GM23338 (cell line): ENCODE data around the gene TBC1D7. TPM values are rescaled to one million over a fixed set of nuclear protein-coding genes. Genes with fewer than 3 reads are reported as not detected.

Experiments
- ATAC-seq: fragments of 200-7000 bp; cut with Tn5 transposase; 3 replicates; pipeline ENCODE4 v1.9.1; 2020
- DNase-seq: peaks from one replicate; pipeline ENCODE4 v3.0.0-alpha.2; 2015; ENCODE audit warnings: low spot score
- H2AFZ ChIP-seq: fragments of 200-600 bp; sonication (generic); 2 replicates; pipeline ENCODE4 v1.8.0; 2016; ENCODE audit warnings: antibody characterized with exemption, mild to moderate bottlenecking, moderate library complexity
- H3F3A ChIP-seq: fragments of 200-600 bp; sonication (generic); replicated peaks from 2 replicates; pipeline ENCODE4 v1.8.0; 2017; ENCODE audit warnings: antibody characterized with exemption, mixed run types, low read depth
- H3K27ac ChIP-seq: fragments of 200-600 bp; sonication (generic); 2 replicates; pipeline ENCODE4 v1.6.1; 2016; ENCODE audit warnings: low read depth
- H3K27me3 ChIP-seq: fragments of 200-600 bp; sonication (generic); 2 replicates; pipeline ENCODE4 v1.8.0; 2016; ENCODE audit warnings: mild to moderate bottlenecking, mixed run types, moderate library complexity; ENCODE audit not compliant: insufficient read depth
- H3K36me3 ChIP-seq: fragments of 200-600 bp; sonication (generic); 2 replicates; pipeline ENCODE4 v1.8.0; 2016; ENCODE audit warnings: mild to moderate bottlenecking; ENCODE audit not compliant: insufficient read depth
- H3K4me1 ChIP-seq: fragments of 200-600 bp; sonication (generic); 2 replicates; pipeline ENCODE4 v1.8.0; 2016; ENCODE audit warnings: mild to moderate bottlenecking, moderate library complexity; ENCODE audit not compliant: insufficient read depth
- H3K4me2 ChIP-seq: fragments of 200-600 bp; sonication (generic); 2 replicates; pipeline ENCODE4 v1.7.1; 2017; ENCODE audit warnings: mixed run types
- H3K4me3 ChIP-seq: fragments of 200-600 bp; sonication (generic); 2 replicates; pipeline ENCODE4 v1.6.1; 2016; ENCODE audit warnings: mixed run types
- H3K79me2 ChIP-seq: fragments of 200-600 bp; sonication (generic); replicated peaks from 2 replicates; pipeline ENCODE4 v1.8.0; 2017; ENCODE audit warnings: mild to moderate bottlenecking; ENCODE audit not compliant: insufficient read depth
- H3K9me2 ChIP-seq: fragments of 200-600 bp; sonication (generic); 2 replicates; pipeline ENCODE4 v1.8.0; 2017; ENCODE audit not compliant: insufficient read depth
- H4K20me1 ChIP-seq: fragments of 200-600 bp; sonication (generic); replicated peaks from 2 replicates; pipeline ENCODE4 v1.8.0; 2017; ENCODE audit warnings: mild to moderate bottlenecking; ENCODE audit not compliant: insufficient read depth
- H3K27ac Mint-ChIP-seq: 2 replicates; pipeline ENCODE4 v1.8.0; 2020; ENCODE audit warnings: inconsistent platforms, mild to moderate bottlenecking, moderate library complexity, mixed read lengths
- H3K27me3 Mint-ChIP-seq: 3 replicates; pipeline ENCODE4 v1.8.0; 2022; ENCODE audit warnings: low read depth, mild to moderate bottlenecking, moderate library complexity, mixed read lengths, inconsistent platforms; ENCODE audit not compliant: insufficient read depth, poor library complexity
- H3K36me3 Mint-ChIP-seq: 3 replicates; pipeline ENCODE4 v1.8.0; 2021; ENCODE audit warnings: low read depth, mild to moderate bottlenecking, inconsistent platforms, moderate library complexity, mixed read lengths
- H3K4me1 Mint-ChIP-seq: 3 replicates; pipeline ENCODE4 v1.8.0; 2020; ENCODE audit warnings: mild to moderate bottlenecking, inconsistent platforms, mixed read lengths
- H3K4me3 Mint-ChIP-seq: 3 replicates; pipeline ENCODE4 v1.8.0; 2021; ENCODE audit warnings: moderate library complexity, mild to moderate bottlenecking, inconsistent platforms, mixed read lengths
- H3K9me3 Mint-ChIP-seq: 3 replicates; pipeline ENCODE4 v1.8.0; 2020; ENCODE audit warnings: moderate library complexity, mild to moderate bottlenecking, inconsistent platforms, mixed read lengths
- CREB1 ChIP-seq: fragments of 250-450 bp; sonication (Bioruptor Pico); IDR thresholded peaks from 2 replicates; pipeline ENCODE4 v1.5.0; 2020; ENCODE audit warnings: low read depth, mild to moderate bottlenecking, moderate library complexity
- CTCF ChIP-seq, 2 experiments: fragments of 200-600 bp in 1 of 2; sonication (generic) in 1 of 2; conservative IDR thresholded peaks; 2 replicates each; pipeline versions ENCODE4 v1.5.1 to v1.6.1; 2016 to 2017; ENCODE audit warnings: antibody characterized with exemption in 2 of 2, low read depth in 2 of 2, mild to moderate bottlenecking in 2 of 2, moderate library complexity in 1 of 2
- ETS1 ChIP-seq: IDR thresholded peaks from 2 replicates; pipeline ENCODE4 v1.6.1; 2016; ENCODE audit warnings: antibody characterized with exemption
- EZH2 ChIP-seq: fragments of 200-600 bp; sonication (generic); IDR thresholded peaks from one replicate; pipeline ENCODE4 v1.8.0; 2017; ENCODE audit warnings: antibody characterized with exemption, mild to moderate bottlenecking, low read depth; ENCODE audit not compliant: unreplicated experiment
- EZH2phosphoT487 ChIP-seq: fragments of 200-600 bp; sonication (generic); IDR thresholded peaks from one replicate; pipeline ENCODE4 v1.8.1; 2018; ENCODE audit warnings: antibody characterized with exemption; ENCODE audit not compliant: unreplicated experiment
- JUNB ChIP-seq: IDR thresholded peaks from one replicate; pipeline ENCODE4 v1.6.1; 2016; ENCODE audit warnings: antibody characterized with exemption; ENCODE audit not compliant: unreplicated experiment
- NANOG ChIP-seq: IDR thresholded peaks from 2 replicates; pipeline ENCODE4 v1.6.1; 2016; ENCODE audit warnings: antibody characterized with exemption, borderline replicate concordance
- POLR2AphosphoS5 ChIP-seq: IDR thresholded peaks from 2 replicates; pipeline ENCODE4 v1.6.1; 2016; ENCODE audit warnings: antibody characterized with exemption, low read depth
- REST ChIP-seq: IDR thresholded peaks from one replicate; pipeline ENCODE4 v1.6.1; 2018; ENCODE audit warnings: antibody characterized with exemption; ENCODE audit not compliant: unreplicated experiment
- STAT1 ChIP-seq: IDR thresholded peaks from one replicate; pipeline ENCODE4 v1.6.1; 2016; ENCODE audit warnings: antibody characterized with exemption; ENCODE audit not compliant: unreplicated experiment
- ZNF114 ChIP-seq: fragments of 250-450 bp; sonication (Bioruptor Pico); IDR thresholded peaks from 2 replicates; pipeline ENCODE4 v1.5.0; 2020; ENCODE audit warnings: mild to moderate bottlenecking, moderate library complexity
- ZNF331 ChIP-seq: fragments of 250-450 bp; sonication (Bioruptor Pico); IDR thresholded peaks from 2 replicates; pipeline ENCODE4 v1.5.0; 2020; ENCODE audit warnings: low read depth, mild to moderate bottlenecking, moderate library complexity
- ZNF462 ChIP-seq: fragments of 250-450 bp; sonication (Bioruptor Pico); IDR thresholded peaks from 2 replicates; pipeline ENCODE4 v1.5.0; 2020; ENCODE audit warnings: mild to moderate bottlenecking, moderate library complexity
- polyA plus RNA-seq: library from polyadenylated mRNA; unstranded; fragments of >200 nt; fragmentation: Nextera tagmentation; extraction: Ambion mirVana; gene quantifications from 2 replicates; pipeline ENCODE4 v1.2.1, GENCODE V29; 2016
- total RNA-seq: library from RNA; depleted of rRNA; stranded (reverse); fragments of >200 nt; shearing (Covaris generic); gene quantifications from 2 replicates; pipeline ENCODE4 v1.2.3, GENCODE V29; 2014

Gene TBC1D7
- total and polyA plus RNA-seq, 2 experiments from 2014 or later = 62.0 to 70.4 TPM

- H3K9me2 ChIP-seq = no peaks in the 10 kb centered on the region; the same call in 1 of the 2 replicates
- Mint-ChIP-seq H3K27me3 (no peaks in the 10 kb centered on the region), H3K4me3 (no peak overlapping the region), H3K9me3 (no peaks in the 10 kb centered on the region), H3K36me3 (no peaks in the 10 kb centered on the region), H3K27ac (no peak overlapping the region), H3K4me1 (peaks cover 43% of the 10 kb centered on the region)
- H3K27me3 ChIP-seq = no peaks in the 10 kb centered on the region
- H3K4me1 ChIP-seq = peaks cover 34% of the 10 kb centered on the region
- H2AFZ ChIP-seq = no peak overlapping the region
- DNase-seq = no peak
- H3K36me3 ChIP-seq = no peaks in the 10 kb centered on the region
- TF ChIP-seq EZH2 (no peak), STAT1 (no peak), ETS1 (no peak), JUNB (no peak), EZH2phosphoT487 (no peak), POLR2AphosphoS5 (no peak), NANOG (no peak), ZNF114 (CRISPR knock-in tag) (no peak), CREB1 (CRISPR knock-in tag) (no peak), ZNF331 (CRISPR knock-in tag) (no peak), ZNF462 (no peak), REST (no peak), CTCF (conservative IDR thresholded peaks at IDR 0.05; ENCODE audit: low read depth in 2 of 2) (no peak)
- H3K27ac ChIP-seq = no peak overlapping the region
- no peaks in the 10 kb centered on the region for H3F3A ChIP-seq
- no peaks in the 10 kb centered on the region; the same call in 1 of the 2 replicates for H4K20me1 ChIP-seq
- H3K79me2 ChIP-seq = no peaks in the 10 kb centered on the region
- H3K4me3 ChIP-seq = no peak overlapping the region
- no peak overlapping the region for H3K4me2 ChIP-seq
- no peak for ATAC-seq
Measured at GRCh38 chr6:13359287-13359686, 30.9 kb upstream of the TBC1D7 start.
